Fibroblast of pulmonary artery (primary cell): ENCODE results near the gene TOP1.

ENCODE experiments used
- DNase-seq: peaks from one replicate; pipeline ENCODE4 v3.0.0-alpha.2; 2010; ENCODE audit warnings: low read depth
- H3K4me3 ChIP-seq: replicated peaks from 2 replicates; pipeline ENCODE4 v1.5.1; 2011; ENCODE audit warnings: low read depth, mild to moderate bottlenecking, control low read depth, low read length, moderate library complexity
- CTCF ChIP-seq: IDR thresholded peaks from 2 replicates; pipeline ENCODE4 v1.5.1; 2011; ENCODE audit warnings: mild to moderate bottlenecking, control low read depth, low read length, inconsistent platforms; ENCODE audit errors: missing control alignments

The TOP1 gene

GRCh38 chr20:41004531-41005360 lies 23.9 kb upstream of the TOP1 start:
- no peak for DNase-seq
- H3K4me3 ChIP-seq = peak overlapping the region; percentile 29
- no peak for TF ChIP-seq CTCF

- peak; percentile 99 for DNase-seq
- peak overlapping the region; percentile 29 for H3K4me3 ChIP-seq
- TF ChIP-seq CTCF = no peak
Measured at GRCh38 chr20:41005361-41005729, 23.3 kb upstream of the TOP1 start.

GRCh38 chr20:41006126-41006935 lies 22.3 kb upstream of the TOP1 start:
- H3K4me3 ChIP-seq = no peak overlapping the region
- no peak for DNase-seq
- TF ChIP-seq CTCF = no peak

GRCh38 chr20:41006936-41007474 lies 21.6 kb upstream of the TOP1 start:
- no peak for DNase-seq
- H3K4me3 ChIP-seq = no peak overlapping the region
- no peak for TF ChIP-seq CTCF

- DNase-seq = no peak
- TF ChIP-seq CTCF = no peak
- no peak overlapping the region for H3K4me3 ChIP-seq
Measured at GRCh38 chr20:41007481-41007880, 21.1 kb upstream of the TOP1 start.

GRCh38 chr20:41009946-41010345 lies 18.7 kb upstream of the TOP1 start:
- H3K4me3 ChIP-seq = no peak overlapping the region
- TF ChIP-seq CTCF = no peak
- DNase-seq = peak; percentile 23
